ENCODE data around the gene DLGAP1.

DNA sequence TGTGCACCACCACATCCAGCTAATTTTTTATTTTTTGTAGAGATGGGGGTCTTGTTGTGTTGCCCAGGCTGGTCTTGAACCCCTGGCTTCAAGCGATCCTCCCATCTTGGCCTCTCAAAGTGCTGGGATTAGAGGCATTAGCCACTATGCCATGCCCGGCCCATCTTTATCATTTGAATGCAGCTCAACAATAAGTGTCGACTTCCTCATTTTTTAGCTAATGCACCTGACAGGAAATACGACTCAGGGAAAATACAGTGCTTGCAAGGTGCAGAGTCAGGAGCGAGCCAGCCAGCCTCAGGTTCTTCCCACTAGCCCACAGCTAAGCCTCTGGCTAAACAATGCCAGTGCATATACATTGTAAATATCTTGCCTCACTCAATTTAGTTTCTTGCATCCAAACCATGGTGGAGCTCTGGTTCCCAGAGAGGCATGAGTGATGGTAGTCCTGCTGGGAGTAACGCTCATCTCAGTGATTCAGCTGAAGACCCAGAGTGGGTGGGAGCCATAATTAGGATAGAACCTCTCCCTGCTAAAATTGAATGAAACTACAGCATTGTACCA, 870.1 kb downstream of the DLGAP1 start:
- TF ChIP-seq, protein P1, sequence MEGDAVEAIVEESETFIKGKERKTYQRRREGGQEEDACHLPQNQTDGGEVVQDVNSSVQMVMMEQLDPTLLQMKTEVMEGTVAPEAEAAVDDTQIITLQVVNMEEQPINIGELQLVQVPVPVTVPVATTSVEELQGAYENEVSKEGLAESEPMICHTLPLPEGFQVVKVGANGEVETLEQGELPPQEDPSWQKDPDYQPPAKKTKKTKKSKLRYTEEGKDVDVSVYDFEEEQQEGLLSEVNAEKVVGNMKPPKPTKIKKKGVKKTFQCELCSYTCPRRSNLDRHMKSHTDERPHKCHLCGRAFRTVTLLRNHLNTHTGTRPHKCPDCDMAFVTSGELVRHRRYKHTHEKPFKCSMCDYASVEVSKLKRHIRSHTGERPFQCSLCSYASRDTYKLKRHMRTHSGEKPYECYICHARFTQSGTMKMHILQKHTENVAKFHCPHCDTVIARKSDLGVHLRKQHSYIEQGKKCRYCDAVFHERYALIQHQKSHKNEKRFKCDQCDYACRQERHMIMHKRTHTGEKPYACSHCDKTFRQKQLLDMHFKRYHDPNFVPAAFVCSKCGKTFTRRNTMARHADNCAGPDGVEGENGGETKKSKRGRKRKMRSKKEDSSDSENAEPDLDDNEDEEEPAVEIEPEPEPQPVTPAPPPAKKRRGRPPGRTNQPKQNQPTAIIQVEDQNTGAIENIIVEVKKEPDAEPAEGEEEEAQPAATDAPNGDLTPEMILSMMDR (IDR thresholded peaks at IDR 0.05; ENCODE audit: low read depth, low read length), result no peak
- no peak for TF ChIP-seq EZH2phosphoT487 (IDR thresholded peaks at IDR 0.05; ENCODE audit: low read depth)
